MCF 10A (cell line): ENCODE results near the gene ANKH. TPM values are rescaled to one million over a fixed set of nuclear protein-coding genes. Genes with fewer than 3 reads are reported as not detected.

Source experiments
- BruUV-seq: library from RNA; stranded (reverse); fragments of 400-500 nt; replicated peaks from 2 replicates; lab custom pipeline; 2021; lab: Mats Ljungman, UMichigan
- CTCF ChIA-PET: fragments of 300-600 bp; sonication (Branson Sonifier 250); formaldehyde crosslinking; extraction: SDS; loops from one replicate; lab custom pipeline; 2021; ENCODE audit warnings: antibody characterized with exemption, inconsistent platforms; lab: Yijun Ruan, JAX
- POLR2A ChIA-PET: fragments of 300-600, 350-650 bp; sonication (Branson Sonifier 250); formaldehyde crosslinking; extraction: SDS; loops from one replicate; lab custom pipeline; 2020; ENCODE audit warnings: antibody characterized with exemption, inconsistent platforms; lab: Yijun Ruan, JAX
- DNase-seq: peaks from one replicate; pipeline ENCODE4 v3.0.0-alpha.2; 2018; ENCODE audit not compliant: unreplicated experiment
- H3K27ac Mint-ChIP-seq: one replicate; pipeline ENCODE4 v1.8.0; 2022; ENCODE audit warnings: mild to moderate bottlenecking, low read depth, mixed read lengths; ENCODE audit not compliant: unreplicated experiment
- H3K27me3 Mint-ChIP-seq: one replicate; pipeline ENCODE4 v1.8.0; 2022; ENCODE audit warnings: mixed read lengths; ENCODE audit not compliant: insufficient read depth, unreplicated experiment
- H3K36me3 Mint-ChIP-seq: one replicate; pipeline ENCODE4 v1.8.0; 2022; ENCODE audit warnings: mild to moderate bottlenecking, moderate library complexity, mixed read lengths; ENCODE audit not compliant: insufficient read depth, unreplicated experiment
- H3K4me1 Mint-ChIP-seq: one replicate; pipeline ENCODE4 v1.8.0; 2022; ENCODE audit warnings: mixed read lengths; ENCODE audit not compliant: insufficient read depth, unreplicated experiment
- H3K4me3 Mint-ChIP-seq: one replicate; pipeline ENCODE4 v1.8.0; 2022; ENCODE audit warnings: mild to moderate bottlenecking, moderate library complexity, mixed read lengths; ENCODE audit not compliant: unreplicated experiment
- H3K9me3 Mint-ChIP-seq: one replicate; pipeline ENCODE4 v1.8.0; 2022; ENCODE audit warnings: mixed read lengths; ENCODE audit not compliant: unreplicated experiment
- CTCF ChIP-seq: fragments of 200-600 bp; IDR thresholded peaks from one replicate; pipeline ENCODE4 v1.8.0; 2022; ENCODE audit warnings: antibody characterized with exemption, mild to moderate bottlenecking; ENCODE audit not compliant: unreplicated experiment
- intact Hi-C: fragments of 100-400 bp; cut with micrococcal nuclease; formaldehyde crosslinking; loops from 2 replicates; pipeline ENCODE4 v1.14.1; 2022
- total RNA-seq: library from RNA; stranded (reverse); gene quantifications from 2 replicates; pipeline ENCODE4 v1.2.3, GENCODE V29; 2022

Gene ANKH
- total RNA-seq, 1 experiment from 2014 or later: 65.7 TPM

- intact Hi-C loops: no loop called here
- peaks cover 30% of the 10 kb centered on the region for H3K36me3 Mint-ChIP-seq
- no peak for TF ChIP-seq CTCF
- peaks cover 19% of the 10 kb centered on the region for H3K4me1 Mint-ChIP-seq
- ChIA-PET POLR2A (no interaction called here), CTCF (interaction anchor here (0.8 to 2.4 kb wide), 3 partner anchors 14 to 259 kb away, joined by 3 to 10 read pairs (median 9); no protein-coding TSS in a partner anchor)
- no peaks in the 10 kb centered on the region for H3K27me3 Mint-ChIP-seq
- H3K9me3 Mint-ChIP-seq: no peaks in the 10 kb centered on the region
- H3K27ac Mint-ChIP-seq: no peak overlapping the region
- no peak overlapping the region for H3K4me3 Mint-ChIP-seq
- no TSS peak for BruUV-seq
- DNase-seq: no peak
Observed at GRCh38 chr5:14741801-14742440, 129.7 kb downstream of the ANKH start.

GRCh38 chr5:14741131-14741530 lies 130.4 kb downstream of the ANKH start:
- peaks cover 19% of the 10 kb centered on the region for H3K4me1 Mint-ChIP-seq
- H3K4me3 Mint-ChIP-seq: no peak overlapping the region
- H3K36me3 Mint-ChIP-seq: peaks cover 29% of the 10 kb centered on the region
- TF ChIP-seq CTCF: no peak
- H3K9me3 Mint-ChIP-seq: no peaks in the 10 kb centered on the region
- no peak for DNase-seq
- H3K27ac Mint-ChIP-seq: no peak overlapping the region
- no TSS peak for BruUV-seq
- H3K27me3 Mint-ChIP-seq: no peaks in the 10 kb centered on the region
- intact Hi-C loops: no loop called here
- ChIA-PET POLR2A (no interaction called here), CTCF (interaction anchor here (1.7 kb wide), 1 partner anchor 14 kb away, joined by 9 read pairs; no protein-coding TSS in a partner anchor)

GRCh38 chr5:14739981-14740380 lies 131.6 kb downstream of the ANKH start:
- intact Hi-C loops: no loop called here
- DNase-seq: no peak
- no TSS peak for BruUV-seq
- Mint-ChIP-seq H3K4me1 (peaks cover 19% of the 10 kb centered on the region), H3K36me3 (peaks cover 23% of the 10 kb centered on the region), H3K27me3 (no peaks in the 10 kb centered on the region), H3K27ac (peak overlapping the region; percentile 46), H3K9me3 (no peaks in the 10 kb centered on the region), H3K4me3 (no peak overlapping the region)
- CTCF ChIA-PET: interaction anchor here (1.7 kb wide), 1 partner anchor 12 kb away, joined by 9 read pairs; no protein-coding TSS in a partner anchor
- no peak for TF ChIP-seq CTCF
- POLR2A ChIA-PET: no interaction called here

GRCh38 chr5:14739538-14739937 lies 132.0 kb downstream of the ANKH start:
- Mint-ChIP-seq H3K4me1 (peaks cover 19% of the 10 kb centered on the region), H3K9me3 (no peaks in the 10 kb centered on the region), H3K36me3 (peaks cover 23% of the 10 kb centered on the region), H3K4me3 (no peak overlapping the region), H3K27ac (peak overlapping the region; percentile 46), H3K27me3 (no peaks in the 10 kb centered on the region)
- ChIA-PET POLR2A (no interaction called here), CTCF (no interaction called here)
- BruUV-seq: no TSS peak
- TF ChIP-seq CTCF: no peak
- peak; percentile 52 for DNase-seq
- intact Hi-C loops: no loop called here
